Measurements from ENCODE around the gene HTR3C. TPM values are rescaled to one million over a fixed set of nuclear protein-coding genes. Genes with fewer than 3 reads are reported as not detected.

HTR3C gene
- total RNA-seq, 6 experiments from 2014 or later = not detected

DNA sequence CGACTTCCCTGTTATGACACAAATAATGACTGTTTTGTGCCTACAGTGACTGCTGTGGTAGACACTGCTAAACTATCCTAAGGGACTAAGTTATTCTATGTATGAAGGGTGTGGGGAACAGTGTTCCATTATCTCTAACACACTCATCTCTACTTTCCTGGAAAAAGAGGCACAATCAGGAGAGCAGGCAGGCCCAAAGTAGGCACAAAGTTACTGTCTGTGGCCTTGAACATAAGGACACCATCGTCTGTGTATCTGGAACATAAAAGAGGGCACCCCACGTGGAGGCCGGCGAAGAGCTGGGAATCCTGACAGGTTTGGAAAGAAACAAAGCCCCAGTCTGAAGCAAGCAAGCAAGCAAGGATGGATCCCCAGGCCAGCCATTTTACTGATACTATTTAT, 36.7 kb upstream of the HTR3C start:
- no peaks in the 10 kb centered on the region for H3K9me3 ChIP-seq
- DNase-seq (no peak), ATAC-seq (no peak)
- no peak overlapping the region for H3K27ac ChIP-seq
- H3K4me1 ChIP-seq = no peaks in the 10 kb centered on the region
- intact Hi-C loops (cut with DNase I) = loop anchor here (5.0 kb wide), 1 partner anchor 119 kb away; no protein-coding TSS in a partner anchor
- H3K27me3 ChIP-seq = no peaks in the 10 kb centered on the region
- 88% methylated on average over 5 of the region's 5 CpGs for WGBS (ENCODE audit: insufficient coverage, low coverage, low lambda C conversion rate, missing lambda C conversion rate)
- TF ChIP-seq POLR2A (IDR thresholded peaks at IDR 0.05) (no peak), CTCF (IDR thresholded peaks at IDR 0.05) (no peak)
- H3K4me3 ChIP-seq = no peak overlapping the region
- peaks cover 0 to 2% (median 0%) of the 10 kb centered on the region in 4 donors for H3K36me3 ChIP-seq

GRCh38 chr3:184016811-184017671, 35.8 kb upstream of the HTR3C start:
- peak overlapping the region in 2 of 3 donors; percentile 34 to 74 for H3K27ac ChIP-seq
- DNase-seq (peak; percentile 64 to 73 (median 66)), ATAC-seq (peak; percentile 84 to 92 (median 88))

DNA sequence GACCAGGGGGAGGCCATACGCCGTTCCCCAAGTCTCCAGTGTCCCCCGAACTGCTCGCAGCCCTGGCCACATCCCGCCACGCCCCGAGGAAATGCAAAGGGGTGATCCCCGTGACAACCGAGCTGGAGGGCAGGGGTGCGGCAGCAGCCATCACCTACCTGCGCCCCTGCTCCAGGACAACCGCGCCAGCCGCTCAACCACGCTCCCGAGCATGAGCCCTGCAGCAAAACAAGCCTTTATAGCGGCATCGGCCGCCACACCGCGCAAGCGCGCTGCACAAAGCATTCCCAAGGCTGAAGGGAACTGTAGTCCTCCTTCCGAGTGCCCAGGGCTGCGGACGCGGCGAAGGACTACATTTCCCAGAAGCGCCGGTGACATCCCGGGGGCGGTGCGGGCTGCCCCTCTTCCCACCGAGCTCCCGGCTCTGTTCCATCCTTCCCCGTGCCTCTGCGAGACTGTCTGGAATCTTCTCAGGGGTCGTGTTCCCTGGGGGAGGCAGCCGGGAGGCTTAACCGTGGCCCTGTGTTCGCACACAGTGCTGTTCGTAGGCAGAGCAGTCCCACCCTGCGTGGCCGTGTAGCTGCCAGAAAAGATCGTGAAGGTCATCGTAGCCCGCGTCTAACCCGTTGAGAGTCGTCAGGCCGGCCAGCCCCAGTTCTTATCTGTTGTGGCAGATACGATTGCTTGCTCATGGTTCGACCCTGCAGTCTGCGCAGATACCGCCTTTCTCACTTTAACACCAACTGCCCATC, 35.0 kb upstream of the HTR3C start, which contains the start of gene ABCC5:
Gene ABCC5, minus strand, starts transcription at position 213 of the 752 bp plus-strand sequence. CDS start 3,492 bp downstream, outside the sequence.
- DNase-seq (peak; percentile 94 to 96 (median 95)), ATAC-seq (peak; percentile 99 to 100 (median 99))
- TF ChIP-seq POLR2A (IDR thresholded peaks at IDR 0.05) (peak; percentile 18), CTCF (IDR thresholded peaks at IDR 0.05) (peak in 3 of 4 donors; percentile 34 to 49 (median 47))
- WGBS (ENCODE audit: insufficient coverage, low coverage, low lambda C conversion rate, missing lambda C conversion rate) = 0% methylated on average over 2 of the region's 55 CpGs
- Histone ChIP-seq H3K27ac (peak within 1 kb of the TSS; percentile 35 to 74 (median 45)), H3K36me3 (peaks cover 0 to 2% (median 0%) of the 10 kb centered on the region in 4 donors), H3K4me1 (no peaks in the 10 kb centered on the region), H3K9me3 (no peaks in the 10 kb centered on the region), H3K27me3 (no peaks in the 10 kb centered on the region), H3K4me3 (peak within 1 kb of the TSS; percentile 95 to 100 (median 97))
- intact Hi-C loops (cut with DNase I) = loop anchor here (5.0 kb wide), 1 partner anchor 121 kb away; no protein-coding TSS in a partner anchor

More at GRCh38 chr3:184016811-184017671, 35.8 kb upstream of the HTR3C start:
- no peaks in the 10 kb centered on the region for H3K4me1 ChIP-seq
- WGBS (ENCODE audit: insufficient coverage, low coverage, low lambda C conversion rate, missing lambda C conversion rate) = 25% methylated on average over 21 of the region's 57 CpGs
- peaks cover 0 to 2% (median 0%) of the 10 kb centered on the region in 4 donors for H3K36me3 ChIP-seq
- H3K9me3 ChIP-seq = no peaks in the 10 kb centered on the region
- TF ChIP-seq POLR2A (IDR thresholded peaks at IDR 0.05) (no peak), CTCF (IDR thresholded peaks at IDR 0.05) (peak; percentile 86 to 96 (median 96))
- H3K27me3 ChIP-seq = no peaks in the 10 kb centered on the region
- peak overlapping the region; percentile 95 to 100 (median 97) for H3K4me3 ChIP-seq
- intact Hi-C loops (cut with DNase I) = loop anchor here (5.0 kb wide), 1 partner anchor 120 kb away; no protein-coding TSS in a partner anchor

GRCh38 chr3:184018424-184018973, 34.3 kb upstream of the HTR3C start:
- intact Hi-C loops (cut with DNase I) = loop anchor here (5.0 kb wide), 1 partner anchor 121 kb away; no protein-coding TSS in a partner anchor
- DNase-seq (no peak), ATAC-seq (no peak)
- TF ChIP-seq POLR2A (IDR thresholded peaks at IDR 0.05) (no peak), CTCF (IDR thresholded peaks at IDR 0.05) (no peak)
- H3K36me3 ChIP-seq = peaks cover 0 to under 1% (median 0%) of the 10 kb centered on the region in 4 donors
- H3K9me3 ChIP-seq = no peaks in the 10 kb centered on the region
- peak overlapping the region; percentile 95 to 100 (median 97) for H3K4me3 ChIP-seq
- H3K27me3 ChIP-seq = no peaks in the 10 kb centered on the region
- 79% methylated on average over 9 of the region's 21 CpGs for WGBS (ENCODE audit: insufficient coverage, low coverage, low lambda C conversion rate, missing lambda C conversion rate)
- no peaks in the 10 kb centered on the region for H3K4me1 ChIP-seq
- H3K27ac ChIP-seq = peak overlapping the region; percentile 35 to 74 (median 45)

Measured in right lobe of liver (tissue), 6 donors.